Measurements from ENCODE around the gene RNF38. TPM values are rescaled to one million over a fixed set of nuclear protein-coding genes. Genes with fewer than 3 reads are reported as not detected.
"Not testable (repeated sequence)": the region's sequence is repeated elsewhere in the genome, so short reads cannot be mapped to it uniquely, and the experiment has no call there.

RNF38 gene
- total RNA-seq, 1 donor, result 29.1 TPM

DNA sequence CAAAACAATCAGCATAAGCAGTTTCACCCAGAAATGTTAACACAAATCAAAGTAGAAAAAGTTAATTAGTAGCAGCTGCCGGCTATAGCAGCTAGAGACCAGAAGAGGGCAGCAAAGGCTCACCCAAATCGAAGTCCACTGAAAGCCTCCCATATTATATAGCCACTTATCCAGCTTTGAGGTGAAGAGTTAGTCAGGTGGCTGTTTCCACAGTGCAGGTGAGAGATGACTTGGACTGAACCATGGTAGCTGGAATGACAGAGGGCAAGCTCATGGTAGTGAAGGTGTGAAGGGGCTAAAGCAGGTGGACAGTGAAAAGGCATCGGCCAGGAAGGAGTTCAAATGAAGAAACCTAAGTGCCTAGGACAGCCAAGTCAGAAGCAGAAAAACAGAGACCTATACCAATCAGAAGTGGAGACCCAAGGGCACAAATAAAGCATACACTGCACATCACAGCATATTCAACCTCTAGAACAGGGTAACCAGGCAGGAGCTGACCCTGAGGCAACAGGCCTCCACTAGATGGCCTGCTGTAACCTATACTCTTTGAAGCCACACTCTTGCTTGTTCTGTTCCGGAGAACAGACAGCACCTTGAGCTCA, 7.2 kb upstream of the RNF38 start:
- DNase-seq (ENCODE audit: low read depth in 2 of 3, low spot score in 2 of 3), result peak; percentile 62 to 74 (median 62)

DNA sequence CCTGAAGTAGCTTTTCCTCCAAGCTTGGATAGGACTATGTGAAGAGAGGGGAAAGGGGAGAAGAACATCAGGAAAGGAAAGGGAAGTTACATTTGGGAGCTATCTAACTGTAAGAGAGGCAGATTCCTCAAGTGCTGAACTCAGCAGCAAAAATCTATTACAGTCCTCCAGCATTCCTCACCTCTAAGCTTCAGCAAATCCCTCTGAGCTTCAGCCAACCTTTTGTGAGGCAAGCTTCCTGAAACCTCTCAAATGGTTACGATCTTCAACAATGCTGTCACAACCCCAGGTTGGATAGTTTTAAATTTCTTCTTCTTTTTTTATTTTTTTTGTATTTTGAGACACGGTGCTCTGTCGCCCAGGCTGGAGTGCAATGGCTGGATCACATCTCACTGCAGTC, 2.5 kb upstream of the RNF38 start:
- DNase-seq (ENCODE audit: low read depth in 2 of 3, low spot score in 2 of 3), result no peak

DNA sequence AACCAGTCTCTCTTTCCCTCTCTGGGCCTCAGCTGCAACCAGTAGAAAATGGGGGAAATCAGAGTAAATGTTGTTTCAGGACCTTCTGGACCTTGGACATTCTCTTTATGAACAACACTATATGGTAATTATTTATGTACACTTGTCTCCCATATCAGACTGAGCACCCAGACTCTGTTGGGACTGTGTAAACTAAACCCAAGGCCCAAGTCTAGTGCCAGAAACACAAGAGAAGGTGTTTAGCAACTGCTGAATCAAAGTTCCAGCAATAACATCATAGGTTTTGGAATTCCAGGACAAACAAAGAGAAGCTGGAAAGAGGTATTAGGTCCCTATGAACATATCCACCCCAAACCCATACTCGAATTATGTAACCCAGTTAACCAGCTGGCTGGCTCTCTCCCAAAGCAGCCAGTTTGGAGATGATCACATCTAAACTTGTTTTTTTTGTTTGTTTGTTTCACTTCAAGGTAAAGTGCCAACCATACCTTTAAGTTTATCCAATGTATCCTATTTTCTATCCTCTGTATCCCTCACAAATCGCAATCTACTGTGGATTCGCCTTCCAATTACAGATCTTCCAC, 1.9 kb upstream of the RNF38 start:
- DNase-seq (ENCODE audit: low read depth in 2 of 3, low spot score in 2 of 3), result no peak

DNA sequence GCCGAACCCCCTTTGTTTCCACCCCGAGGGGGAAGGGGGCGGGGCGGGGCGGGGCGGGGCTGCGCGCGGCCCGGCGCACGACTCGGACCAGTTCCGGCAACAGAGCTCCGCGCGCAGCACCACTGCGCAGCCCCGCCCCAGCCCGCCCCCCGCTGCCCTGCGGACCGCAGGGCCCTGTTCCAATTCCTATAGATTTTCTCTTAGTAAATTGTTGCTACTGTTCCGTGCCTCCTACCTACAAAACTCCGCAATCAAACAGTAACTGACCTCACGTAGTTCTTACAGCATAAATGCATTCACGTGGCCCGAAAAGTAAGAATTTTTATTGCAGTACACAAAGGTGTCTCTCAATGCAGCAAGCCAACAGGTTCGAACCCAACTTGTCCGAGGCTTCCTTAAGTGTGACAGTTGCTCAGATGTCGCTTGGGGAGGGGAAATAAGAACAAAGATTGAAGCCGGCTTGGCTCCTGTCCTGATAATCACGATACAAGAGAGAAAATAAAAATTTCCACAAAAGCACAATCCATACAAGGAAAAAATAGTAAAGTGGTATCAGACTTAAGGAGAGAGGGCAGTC, 1.2 kb upstream of the RNF38 start:
- peak in 1 of 3 donors; percentile 86 for DNase-seq (ENCODE audit: low read depth in 2 of 3, low spot score in 2 of 3)

DNA sequence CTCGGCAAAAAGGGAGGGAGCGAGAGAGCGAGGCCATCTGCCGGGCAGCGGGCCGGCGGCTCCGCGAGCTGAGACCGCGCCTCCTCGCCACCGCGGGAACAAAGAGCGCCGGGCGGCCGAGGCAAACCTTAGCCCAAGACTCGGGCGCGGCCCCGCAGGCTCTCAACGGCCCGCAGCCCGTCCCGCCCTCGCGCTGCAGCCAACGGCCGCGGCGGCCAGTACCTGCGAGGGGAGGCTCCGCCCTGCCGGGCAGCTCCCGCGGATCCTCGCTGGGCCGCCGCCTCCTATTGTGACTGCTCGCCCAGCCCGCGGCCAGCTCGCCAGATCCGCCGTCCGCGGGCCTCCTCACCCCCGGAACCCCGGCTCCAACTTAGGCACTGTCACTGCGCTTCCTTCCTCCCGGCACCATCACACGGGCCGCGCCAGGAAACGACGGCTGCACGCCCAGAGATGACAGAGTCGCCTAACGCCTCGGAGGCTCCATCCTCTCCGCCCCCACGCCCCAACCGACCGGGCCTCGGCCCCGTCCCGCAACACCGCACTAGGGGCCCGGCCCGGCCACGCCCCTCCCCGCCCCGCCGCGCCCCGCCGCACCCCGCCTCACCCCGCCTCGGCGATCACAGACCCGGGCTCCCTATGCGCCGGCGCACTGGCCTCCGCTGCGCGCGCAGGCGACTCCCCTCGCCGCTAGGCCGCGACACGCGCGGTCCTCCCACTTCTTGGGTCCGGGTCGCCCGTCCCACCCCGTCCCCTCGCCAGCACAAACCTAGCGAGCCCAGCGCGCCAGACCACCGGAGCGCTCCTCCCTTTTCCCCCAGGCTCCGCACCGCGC, 479 bp upstream of the RNF38 start:
- peak; percentile 86 to 93 (median 89) for DNase-seq (ENCODE audit: low read depth in 2 of 3, low spot score in 2 of 3)

DNA sequence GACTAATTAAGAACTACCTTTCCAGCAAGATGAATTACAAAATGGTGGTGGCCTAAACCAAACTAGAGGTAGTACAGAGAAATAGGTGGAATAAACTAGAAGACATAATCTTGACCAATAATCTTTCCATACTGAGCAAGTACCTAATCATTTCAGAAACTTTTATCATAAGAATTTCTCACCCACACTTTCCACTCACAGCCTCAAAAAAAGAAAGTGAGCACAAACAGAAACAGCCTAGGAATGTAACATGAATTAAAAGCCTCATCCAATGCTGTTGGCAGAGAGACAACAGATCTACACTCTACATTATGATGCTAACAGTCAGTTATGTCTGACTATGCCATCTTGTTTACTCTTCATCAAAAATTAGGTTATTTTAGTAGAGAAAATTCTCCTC, 1.3 kb downstream of the RNF38 start:
- no peak for DNase-seq (ENCODE audit: low read depth in 2 of 3, low spot score in 2 of 3)

DNA sequence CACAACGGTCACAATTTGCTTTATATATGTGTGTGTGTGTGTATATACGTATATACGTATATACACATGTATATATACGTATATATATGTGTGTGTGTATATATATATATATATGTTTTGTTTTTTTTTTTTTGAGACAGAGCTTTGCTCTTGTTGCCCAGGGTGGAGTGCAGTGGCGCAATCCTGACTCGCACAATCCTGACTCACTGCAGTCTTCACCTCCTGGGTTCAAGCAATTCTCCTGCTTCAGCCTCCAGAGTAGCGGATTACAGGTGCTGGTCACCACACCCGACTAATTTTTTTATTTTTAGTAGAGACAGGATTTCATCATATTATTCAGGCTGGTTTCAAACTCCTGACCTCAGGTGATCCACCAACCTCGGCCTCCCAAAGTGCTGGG, 3.1 kb downstream of the RNF38 start:
- DNase-seq (ENCODE audit: low read depth in 2 of 3, low spot score in 2 of 3), result no peak

DNA sequence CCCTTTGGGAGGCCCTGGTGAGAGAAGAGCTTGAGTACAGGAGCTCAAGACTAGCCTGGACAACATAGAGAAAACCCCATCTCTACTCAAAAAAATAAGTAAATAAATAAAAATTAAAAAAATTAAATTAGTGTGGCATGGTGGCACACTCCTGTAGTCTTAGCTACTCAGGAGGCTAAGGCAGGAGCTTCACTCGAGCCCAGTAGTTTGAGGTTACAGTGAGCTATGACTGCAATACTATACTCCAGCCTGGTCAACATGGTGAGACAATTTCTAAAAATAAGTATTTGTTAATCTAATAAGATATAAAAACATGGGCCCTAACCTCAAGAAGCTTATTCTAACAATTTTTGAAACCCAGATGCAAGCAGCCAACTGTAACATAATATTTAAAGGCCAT, 7.6 kb downstream of the RNF38 start:
- no peak for DNase-seq (ENCODE audit: low read depth in 2 of 3, low spot score in 2 of 3)

DNA sequence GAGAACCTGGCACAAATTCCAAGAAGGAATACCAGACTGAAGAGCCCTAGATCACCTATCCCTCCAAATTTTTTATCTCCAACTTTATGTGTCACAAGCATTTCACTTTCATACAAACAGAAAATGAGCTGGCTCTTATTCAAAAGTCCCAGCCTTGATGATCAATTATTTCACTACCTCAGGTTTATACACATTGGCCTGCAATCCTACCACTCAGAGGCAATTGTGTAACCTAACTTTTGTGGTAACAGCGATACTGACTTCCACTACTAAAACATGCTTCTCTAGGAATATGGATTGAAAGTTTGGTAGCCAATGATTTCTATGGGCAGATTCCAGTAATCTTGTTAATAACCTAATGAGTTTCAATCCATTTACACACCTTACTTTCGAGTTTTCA, 10.5 kb downstream of the RNF38 start:
- no peak for DNase-seq (ENCODE audit: low read depth in 2 of 3, low spot score in 2 of 3)

DNA sequence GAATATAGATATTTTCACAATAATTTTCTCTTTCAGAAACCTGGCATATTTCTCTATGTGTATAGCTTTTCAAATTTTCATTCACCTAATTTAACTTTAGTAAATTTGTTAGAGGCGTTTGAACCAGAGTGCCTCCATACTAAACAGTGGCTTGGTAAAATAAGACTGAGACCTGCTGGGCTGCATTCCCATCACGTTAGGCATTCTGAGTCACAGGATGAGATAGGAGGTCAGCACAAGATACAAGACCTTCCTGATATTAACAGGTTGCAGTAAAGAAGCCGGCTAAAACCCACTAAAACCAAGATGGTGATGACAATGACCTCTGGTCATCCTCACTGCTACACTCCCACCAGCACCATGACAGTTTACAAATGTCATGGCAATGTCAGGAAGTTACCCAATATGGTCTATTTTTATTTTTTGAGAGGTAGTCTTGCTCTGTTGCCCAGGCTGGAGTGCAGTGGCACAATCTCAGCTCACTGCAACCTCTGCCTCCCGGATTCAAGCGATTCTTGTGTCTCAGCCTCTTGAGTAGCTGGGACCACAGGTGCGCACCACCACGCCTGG, 13.6 kb downstream of the RNF38 start:
- DNase-seq (ENCODE audit: low read depth in 2 of 3, low spot score in 2 of 3), result not testable (repeated sequence)

DNA sequence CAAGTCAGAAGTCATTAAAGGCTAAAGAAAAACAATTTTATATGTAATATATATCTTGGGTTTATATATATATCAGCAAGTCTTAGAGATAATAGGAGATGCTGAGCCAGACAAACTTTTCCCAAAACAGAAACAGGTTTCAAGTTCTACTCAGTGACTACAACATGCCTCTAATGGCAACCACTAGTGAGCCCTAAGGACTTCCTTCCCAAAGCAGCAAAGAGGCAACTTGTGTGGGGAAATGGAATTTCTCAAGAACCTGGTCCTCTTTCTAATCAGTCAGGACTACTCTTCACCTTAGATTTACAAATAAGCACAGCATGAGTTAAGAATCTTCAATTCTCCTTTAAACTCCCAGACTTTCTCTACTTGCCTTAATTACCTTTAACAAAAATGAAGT, 17.6 kb downstream of the RNF38 start:
- DNase-seq (ENCODE audit: low read depth in 2 of 3, low spot score in 2 of 3), result no peak

DNA sequence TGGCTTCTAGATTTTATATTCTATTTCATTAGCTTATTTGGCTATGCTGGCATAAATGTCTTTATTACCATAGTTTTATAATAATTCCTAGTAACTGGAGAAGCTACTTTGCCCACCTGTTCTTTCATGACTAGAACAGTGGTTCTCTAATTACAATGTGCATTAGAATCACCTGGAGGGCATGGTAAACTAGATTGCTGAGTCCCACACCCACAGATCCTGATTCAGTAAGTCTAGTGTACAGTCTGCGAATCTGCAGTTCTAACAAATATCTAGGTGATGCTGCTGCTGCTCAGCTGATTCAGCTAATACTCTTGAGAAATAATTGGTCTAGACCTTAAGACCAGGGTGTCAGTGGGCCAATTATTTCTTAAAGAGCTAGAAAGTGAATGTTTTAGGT, 35.5 kb downstream of the RNF38 start:
- DNase-seq (ENCODE audit: low read depth in 2 of 3, low spot score in 2 of 3), result no peak

DNA sequence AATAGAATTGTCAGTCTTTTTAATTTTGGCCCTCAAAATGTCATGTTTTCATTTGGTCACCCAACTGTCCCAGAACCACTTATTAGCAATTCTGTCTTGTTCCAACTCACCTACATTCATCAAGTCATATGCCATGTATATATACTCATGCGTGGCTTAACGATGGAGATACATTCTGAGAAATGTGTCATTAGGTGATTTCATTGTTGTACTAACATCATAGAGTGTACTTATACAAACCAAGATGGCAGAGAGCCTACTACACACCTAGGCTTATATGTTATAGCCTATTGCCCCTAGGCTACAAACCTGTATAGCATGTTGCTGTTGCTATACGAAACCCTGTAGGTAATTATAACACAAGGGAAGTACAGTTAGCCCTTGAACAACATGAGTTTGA, 36.6 kb downstream of the RNF38 start:
- no peak for DNase-seq (ENCODE audit: low read depth in 2 of 3, low spot score in 2 of 3)

DNA sequence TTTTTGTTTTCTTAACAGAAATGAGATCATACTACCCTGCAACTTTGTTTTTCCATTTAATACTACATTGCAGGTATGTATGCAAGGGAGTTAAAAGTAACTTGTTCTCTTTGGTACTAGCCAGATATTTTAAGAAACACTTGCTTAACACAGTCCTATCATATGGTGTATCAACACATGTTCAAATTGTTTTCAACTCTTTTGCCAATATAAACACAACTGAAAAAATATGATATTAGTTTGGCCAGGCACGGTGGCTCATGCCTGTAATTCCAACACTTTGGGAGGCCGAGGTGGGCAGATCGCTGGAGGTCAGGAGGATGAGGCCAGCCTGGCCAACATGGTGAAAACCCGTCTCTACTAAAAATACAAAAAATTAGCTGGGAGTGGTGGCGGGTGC, 41.6 kb downstream of the RNF38 start:
- no peak for DNase-seq (ENCODE audit: low read depth in 2 of 3, low spot score in 2 of 3)

DNA sequence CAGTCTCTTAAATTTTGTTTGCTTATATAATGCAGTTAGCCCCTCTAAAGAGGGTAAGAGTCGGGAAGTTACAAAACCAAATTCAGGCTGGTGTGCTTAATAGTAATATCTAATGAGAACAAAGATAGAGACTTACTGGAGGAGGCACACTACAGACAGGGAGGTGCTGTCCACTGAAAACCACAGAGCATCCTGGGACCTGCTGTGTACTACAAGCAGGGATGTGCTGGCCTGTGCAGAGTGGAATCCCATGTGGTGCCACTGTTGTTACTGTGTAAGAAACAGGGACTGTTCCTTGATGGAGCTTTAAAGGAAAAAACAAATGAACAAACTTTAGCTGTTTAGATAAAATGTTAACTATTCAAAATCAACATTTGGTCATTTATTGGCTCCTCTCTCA, 42.4 kb downstream of the RNF38 start:
- no peak for DNase-seq (ENCODE audit: low read depth in 2 of 3, low spot score in 2 of 3)

DNA sequence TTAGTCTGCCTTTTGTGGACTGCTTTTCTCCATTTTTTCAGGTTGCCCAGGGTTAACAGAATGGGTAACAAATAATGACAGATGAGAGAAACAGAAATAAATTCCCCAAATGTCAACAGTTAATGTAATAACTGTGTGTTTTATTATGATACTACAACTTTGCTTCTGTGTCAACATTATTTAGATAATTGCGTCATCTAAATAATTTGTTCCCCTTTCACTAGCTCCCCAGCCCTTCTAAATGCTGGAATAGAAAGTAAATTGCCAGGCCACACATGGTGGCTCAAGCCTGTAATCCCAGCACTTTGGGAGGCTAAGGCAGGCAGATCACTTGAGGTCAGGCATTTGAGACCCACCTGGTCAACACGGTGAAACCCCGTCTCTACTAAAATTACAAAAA, 53.5 kb downstream of the RNF38 start:
- DNase-seq (ENCODE audit: low read depth in 2 of 3, low spot score in 2 of 3), result no peak

DNA sequence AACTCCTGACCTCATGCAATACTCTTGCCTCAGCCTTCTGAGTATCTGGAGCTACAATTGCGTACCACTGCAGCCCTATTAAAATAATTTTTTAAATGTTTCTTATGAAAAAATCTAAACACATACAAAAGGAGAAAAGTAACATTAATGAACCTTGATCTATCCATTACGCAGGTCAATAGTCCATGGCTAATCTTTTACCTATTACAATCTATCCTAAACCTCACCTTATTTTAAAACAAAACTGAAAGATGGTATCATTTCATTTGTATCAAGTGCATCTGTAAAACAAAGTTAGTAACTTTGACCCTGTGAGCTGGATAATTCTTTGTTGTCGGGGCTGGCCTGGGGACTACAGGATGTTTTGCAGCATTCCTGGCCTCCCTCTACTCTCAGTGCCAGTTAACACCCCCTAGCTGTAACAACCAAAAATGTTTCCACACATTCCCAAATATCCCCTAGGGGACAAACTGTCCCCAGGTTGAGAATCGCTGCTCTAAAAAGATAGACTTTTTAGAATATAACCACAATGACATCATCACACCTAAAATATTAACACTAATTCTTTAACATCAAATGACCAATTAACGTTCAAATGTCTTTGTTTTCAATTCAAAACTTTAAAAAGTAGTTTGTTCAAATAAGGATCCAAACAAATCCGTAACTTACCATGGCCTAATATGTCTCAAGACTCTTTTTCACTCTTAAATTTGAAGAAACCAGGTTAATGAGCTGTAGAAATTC, 54.8 kb downstream of the RNF38 start:
- DNase-seq (ENCODE audit: low read depth in 2 of 3, low spot score in 2 of 3), result no peak

DNA sequence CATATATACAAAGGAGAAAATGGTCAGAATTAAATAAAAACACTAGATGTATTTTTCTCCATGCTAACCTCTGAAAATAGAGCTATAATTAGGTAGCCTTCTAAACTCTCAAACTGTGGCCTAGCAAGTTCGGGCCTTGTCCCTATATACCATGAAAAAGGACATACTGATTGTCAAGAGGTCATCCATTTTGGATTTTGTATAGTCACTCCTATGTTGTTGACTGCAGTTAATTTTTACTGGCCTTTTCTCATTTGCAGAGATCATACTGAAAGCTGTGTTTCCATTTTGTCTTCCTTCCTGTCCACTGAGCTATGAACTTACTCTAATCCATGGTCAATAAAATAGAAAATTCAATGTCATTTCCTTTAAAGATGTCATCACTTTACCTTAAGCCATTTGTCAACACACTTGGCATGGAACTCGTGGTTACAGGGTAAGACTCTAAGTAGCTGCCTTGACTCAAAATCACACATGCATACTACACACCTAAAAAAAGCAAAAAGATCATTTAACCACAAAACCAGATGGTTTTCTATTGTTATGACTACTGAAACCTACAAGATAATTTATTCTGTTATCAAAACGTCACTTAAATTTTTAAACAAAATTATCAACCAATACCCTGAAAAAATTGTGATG, 58.0 kb downstream of the RNF38 start:
- no peak for DNase-seq (ENCODE audit: low read depth in 2 of 3, low spot score in 2 of 3)

DNA sequence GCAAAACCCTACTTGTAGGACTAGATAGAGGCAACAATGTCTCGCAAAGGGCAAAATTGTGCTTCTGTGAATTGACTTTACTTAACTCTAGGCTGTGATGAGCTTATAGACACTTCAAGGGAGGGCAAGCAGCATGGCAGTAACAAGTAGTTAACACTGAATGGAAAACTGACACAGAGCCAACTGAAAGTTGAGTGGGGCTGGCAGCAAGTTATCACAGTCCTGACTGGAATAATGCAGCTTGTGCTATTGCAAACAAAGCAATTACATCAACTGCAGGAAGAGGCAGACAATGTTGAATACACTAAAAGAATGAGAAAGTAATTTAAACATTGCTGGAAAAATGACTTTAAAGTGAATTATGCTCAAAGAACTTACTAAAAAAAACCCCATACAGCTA, 62.2 kb downstream of the RNF38 start:
- DNase-seq (ENCODE audit: low read depth in 2 of 3, low spot score in 2 of 3), result no peak

DNA sequence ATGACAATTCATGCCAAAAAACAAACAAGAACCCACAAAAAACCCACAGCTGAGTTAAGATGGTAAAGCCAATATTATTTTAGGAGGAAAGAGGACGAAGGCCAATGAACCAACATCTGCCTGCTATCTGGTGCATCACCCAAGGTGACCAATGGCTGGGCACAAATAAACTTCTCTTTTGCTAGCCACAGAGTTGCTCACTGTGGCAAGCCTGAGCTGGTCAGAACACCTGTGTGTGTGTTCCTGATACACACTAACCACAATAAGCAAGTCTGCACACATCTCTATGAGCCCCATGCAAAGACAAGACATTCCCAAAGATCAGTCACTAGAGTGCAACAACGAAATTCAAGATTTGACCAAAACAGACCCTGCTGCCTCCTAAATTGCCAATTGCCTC, 63.1 kb downstream of the RNF38 start:
- no peak for DNase-seq (ENCODE audit: low read depth in 2 of 3, low spot score in 2 of 3)
